Measurements from ENCODE around the gene CDHR5.
"Not testable (repeated sequence)": the region's sequence is repeated elsewhere in the genome, so short reads cannot be mapped to it uniquely, and the experiment has no call there.

CDHR5 gene

DNA sequence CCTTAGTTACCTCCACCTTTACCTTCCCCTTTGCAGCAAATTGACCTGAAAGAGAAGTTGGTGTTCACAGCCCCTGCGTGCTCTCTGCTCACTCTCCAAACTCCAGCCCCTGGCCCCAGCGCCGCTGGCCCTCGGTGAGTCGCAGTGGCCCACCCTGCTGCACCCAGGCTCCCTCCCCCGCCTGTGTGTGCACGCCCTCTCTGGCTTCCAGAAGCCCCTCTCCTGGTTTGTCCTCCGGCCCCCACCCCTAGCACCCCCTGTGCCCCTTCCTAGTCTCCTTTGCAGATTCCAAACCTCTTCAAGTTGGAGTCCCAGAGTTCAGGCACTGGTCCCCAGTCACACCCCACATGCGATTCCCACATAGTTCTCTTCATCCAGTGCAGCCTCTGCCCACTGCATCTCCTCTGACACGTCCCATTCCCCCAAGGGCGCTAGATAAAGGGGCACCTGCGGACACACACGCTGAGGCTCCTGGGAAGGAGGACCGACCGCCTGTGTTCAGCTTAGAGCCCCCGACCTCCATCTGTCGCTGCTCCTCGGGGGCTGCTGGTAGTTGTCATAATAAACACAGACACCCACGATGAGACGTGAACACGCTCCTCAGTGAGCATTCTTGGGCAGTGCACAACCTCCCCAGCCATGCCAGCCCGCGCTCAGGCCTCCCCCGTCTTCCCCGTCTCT is 50.0 kb downstream of the CDHR5 start:
- Histone ChIP-seq H3K27ac (ENCODE audit: low read length) (no peak overlapping the region), H3K36me3 (ENCODE audit: control insufficient read depth, low read depth, low read length) (no peaks in the 10 kb centered on the region), H3K4me3 (ENCODE audit: low read length) (peak overlapping the region; percentile 47), H3K27me3 (ENCODE audit: control insufficient read depth, insufficient read depth, low read length) (peaks cover 24% of the 10 kb centered on the region), H3K4me1 (ENCODE audit: control insufficient read depth, low read depth, low read length) (peaks cover 18% of the 10 kb centered on the region), H3K9ac (ENCODE audit: low read length) (peak overlapping the region; percentile 2), H3K9me3 (ENCODE audit: control insufficient read depth, low read depth, low read length) (no peaks in the 10 kb centered on the region)

- not testable (repeated sequence) for H3K4me3 ChIP-seq (ENCODE audit: low read length); H3K9ac ChIP-seq (ENCODE audit: low read length)
Observed at GRCh38 chr11:574031-574570, 50.7 kb downstream of the CDHR5 start.

GRCh38 chr11:573146-573759 is 51.5 kb downstream of the CDHR5 start:
- peaks cover 18% of the 10 kb centered on the region for H3K4me1 ChIP-seq (ENCODE audit: control insufficient read depth, low read depth, low read length)
- no peak overlapping the region for H3K4me3 ChIP-seq (ENCODE audit: low read length)
- no peak overlapping the region for H3K9ac ChIP-seq (ENCODE audit: low read length)
- peaks cover 24% of the 10 kb centered on the region for H3K27me3 ChIP-seq (ENCODE audit: control insufficient read depth, insufficient read depth, low read length)
- no peak overlapping the region for H3K27ac ChIP-seq (ENCODE audit: low read length)
- no peaks in the 10 kb centered on the region for H3K36me3 ChIP-seq (ENCODE audit: control insufficient read depth, low read depth, low read length)
- H3K9me3 ChIP-seq (ENCODE audit: control insufficient read depth, low read depth, low read length): no peaks in the 10 kb centered on the region

More at GRCh38 chr11:574031-574570, 50.7 kb downstream of the CDHR5 start:
- not testable (repeated sequence) for H3K36me3 ChIP-seq (ENCODE audit: control insufficient read depth, low read depth, low read length); H3K9me3 ChIP-seq (ENCODE audit: control insufficient read depth, low read depth, low read length); H3K27ac ChIP-seq (ENCODE audit: low read length)
- Histone ChIP-seq H3K4me1 (ENCODE audit: control insufficient read depth, low read depth, low read length) (peaks cover 18% of the 10 kb centered on the region), H3K27me3 (ENCODE audit: control insufficient read depth, insufficient read depth, low read length) (peaks cover 24% of the 10 kb centered on the region)

GRCh38 chr11:571802-572185 is 53.0 kb downstream of the CDHR5 start:
- Histone ChIP-seq H3K4me3 (ENCODE audit: low read length) (no peak overlapping the region), H3K9me3 (ENCODE audit: control insufficient read depth, low read depth, low read length) (no peaks in the 10 kb centered on the region), H3K9ac (ENCODE audit: low read length) (no peak overlapping the region), H3K27me3 (ENCODE audit: control insufficient read depth, insufficient read depth, low read length) (peaks cover 35% of the 10 kb centered on the region), H3K4me1 (ENCODE audit: control insufficient read depth, low read depth, low read length) (peaks cover 12% of the 10 kb centered on the region), H3K36me3 (ENCODE audit: control insufficient read depth, low read depth, low read length) (no peaks in the 10 kb centered on the region), H3K27ac (ENCODE audit: low read length) (no peak overlapping the region)

GRCh38 chr11:569158-569885 is 55.4 kb downstream of the CDHR5 start:
- H3K4me3 ChIP-seq (ENCODE audit: low read length): no peak overlapping the region
- H3K4me1 ChIP-seq (ENCODE audit: control insufficient read depth, low read depth, low read length): peaks cover 9% of the 10 kb centered on the region
- H3K27ac ChIP-seq (ENCODE audit: low read length): no peak overlapping the region
- peaks cover 25% of the 10 kb centered on the region for H3K27me3 ChIP-seq (ENCODE audit: control insufficient read depth, insufficient read depth, low read length)
- H3K36me3 ChIP-seq (ENCODE audit: control insufficient read depth, low read depth, low read length): no peaks in the 10 kb centered on the region
- no peaks in the 10 kb centered on the region for H3K9me3 ChIP-seq (ENCODE audit: control insufficient read depth, low read depth, low read length)
- no peak overlapping the region for H3K9ac ChIP-seq (ENCODE audit: low read length)

DNA sequence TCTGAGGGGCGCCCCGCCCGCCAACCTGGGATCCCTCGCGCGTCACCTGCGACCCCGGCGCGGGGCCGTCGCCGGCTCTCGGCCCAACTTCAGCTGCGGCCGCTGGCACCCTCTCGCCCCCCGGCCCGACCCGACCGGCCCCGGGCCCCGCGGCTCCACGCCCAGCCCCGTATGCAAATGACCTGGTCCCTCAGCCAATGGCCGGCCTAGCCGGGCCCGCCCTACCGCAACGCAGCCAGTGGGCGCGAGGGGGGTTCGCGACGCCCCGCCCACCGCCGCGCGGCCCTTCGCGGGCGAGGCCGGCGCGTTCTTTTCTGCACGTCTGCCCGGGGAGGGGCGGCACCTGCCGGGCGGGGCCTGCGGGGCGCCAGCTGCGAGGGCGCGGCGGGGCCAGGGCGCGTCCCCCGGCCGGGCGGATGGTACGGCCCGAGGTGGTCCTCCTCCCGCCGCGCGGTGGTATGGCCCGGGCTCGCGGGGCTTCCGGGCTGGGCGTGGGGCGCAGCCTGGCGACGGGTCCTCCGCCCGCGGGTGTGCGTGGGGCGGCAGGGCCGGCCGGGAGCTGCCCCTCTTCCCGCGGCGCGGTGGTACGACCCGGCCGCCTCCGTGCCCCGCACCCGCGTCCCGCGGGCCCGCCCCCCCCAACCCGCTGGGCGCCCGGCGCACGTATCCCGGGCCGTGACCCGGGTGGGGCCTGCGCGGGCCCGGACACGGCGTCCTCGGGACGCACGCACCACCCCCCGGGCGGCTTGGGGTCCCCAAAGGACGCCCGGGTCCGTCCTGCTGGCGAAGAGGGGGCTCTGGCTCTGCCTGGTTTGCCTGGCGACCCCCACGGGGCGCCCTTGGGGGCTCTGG is 56.2 kb downstream of the CDHR5 start:
- peaks cover 9% of the 10 kb centered on the region for H3K4me1 ChIP-seq (ENCODE audit: control insufficient read depth, low read depth, low read length)
- no peak overlapping the region for H3K9ac ChIP-seq (ENCODE audit: low read length)
- H3K36me3 ChIP-seq (ENCODE audit: control insufficient read depth, low read depth, low read length): no peaks in the 10 kb centered on the region
- peak overlapping the region; percentile 47 for H3K4me3 ChIP-seq (ENCODE audit: low read length)
- H3K27ac ChIP-seq (ENCODE audit: low read length): no peak overlapping the region
- no peaks in the 10 kb centered on the region for H3K9me3 ChIP-seq (ENCODE audit: control insufficient read depth, low read depth, low read length)
- peaks cover 18% of the 10 kb centered on the region for H3K27me3 ChIP-seq (ENCODE audit: control insufficient read depth, insufficient read depth, low read length)

- Histone ChIP-seq H3K36me3 (ENCODE audit: control insufficient read depth, low read depth, low read length) (no peaks in the 10 kb centered on the region), H3K9ac (ENCODE audit: low read length) (no peak overlapping the region), H3K27me3 (ENCODE audit: control insufficient read depth, insufficient read depth, low read length) (peaks cover 14% of the 10 kb centered on the region), H3K9me3 (ENCODE audit: control insufficient read depth, low read depth, low read length) (no peaks in the 10 kb centered on the region), H3K4me3 (ENCODE audit: low read length) (peak overlapping the region; percentile 47), H3K27ac (ENCODE audit: low read length) (no peak overlapping the region), H3K4me1 (ENCODE audit: control insufficient read depth, low read depth, low read length) (peaks cover 9% of the 10 kb centered on the region)
Observed at GRCh38 chr11:567629-568292, 57.0 kb downstream of the CDHR5 start.

DNA sequence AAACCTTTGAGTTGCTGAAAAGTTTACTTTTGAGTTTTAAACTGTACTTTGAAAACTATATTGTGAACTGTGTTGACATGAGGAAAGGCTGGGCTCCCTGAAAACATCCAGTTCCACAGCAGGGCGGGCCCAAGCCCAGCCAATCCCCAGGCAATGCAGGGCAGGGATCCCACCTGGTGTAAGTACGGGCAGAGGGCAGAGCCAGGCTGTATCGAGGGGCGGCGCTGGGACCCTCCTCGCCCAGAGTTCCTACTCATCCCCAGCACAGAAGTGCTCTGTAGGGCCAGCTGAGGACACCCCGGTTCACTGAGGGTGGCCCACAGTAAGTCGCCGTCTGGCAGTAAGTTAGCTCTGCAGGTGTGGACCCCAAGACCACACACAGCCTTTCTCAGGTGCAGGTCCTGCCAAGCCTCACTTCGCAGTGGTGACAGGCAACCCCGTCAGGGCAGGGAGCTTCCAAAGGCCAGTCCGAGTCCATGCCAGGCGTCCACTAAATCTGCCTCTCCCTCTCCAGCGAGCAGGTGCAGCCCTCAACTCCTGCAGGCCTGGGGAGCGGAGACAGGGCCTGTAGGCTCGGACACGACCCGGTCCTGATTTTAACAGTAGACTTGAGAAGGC is 57.6 kb downstream of the CDHR5 start:
- H3K9me3 ChIP-seq (ENCODE audit: control insufficient read depth, low read depth, low read length): no peaks in the 10 kb centered on the region
- no peaks in the 10 kb centered on the region for H3K36me3 ChIP-seq (ENCODE audit: control insufficient read depth, low read depth, low read length)
- H3K27ac ChIP-seq (ENCODE audit: low read length): no peak overlapping the region
- H3K9ac ChIP-seq (ENCODE audit: low read length): no peak overlapping the region
- peaks cover 9% of the 10 kb centered on the region for H3K4me1 ChIP-seq (ENCODE audit: control insufficient read depth, low read depth, low read length)
- no peak overlapping the region for H3K4me3 ChIP-seq (ENCODE audit: low read length)
- H3K27me3 ChIP-seq (ENCODE audit: control insufficient read depth, insufficient read depth, low read length): peaks cover 14% of the 10 kb centered on the region

Measured in iPS-18a (cell line).